NCI-H1694 (cell line): ENCODE data around the gene ERRFI1.
"Not testable (repeated sequence)": the region's sequence is repeated elsewhere in the genome, so short reads cannot be mapped to it uniquely, and the experiment has no call there.

Source experiments
- DNase-seq: peaks from one replicate; lab custom pipeline; 2025; lab: John Stamatoyannopoulos, UW

ERRFI1 gene

DNA sequence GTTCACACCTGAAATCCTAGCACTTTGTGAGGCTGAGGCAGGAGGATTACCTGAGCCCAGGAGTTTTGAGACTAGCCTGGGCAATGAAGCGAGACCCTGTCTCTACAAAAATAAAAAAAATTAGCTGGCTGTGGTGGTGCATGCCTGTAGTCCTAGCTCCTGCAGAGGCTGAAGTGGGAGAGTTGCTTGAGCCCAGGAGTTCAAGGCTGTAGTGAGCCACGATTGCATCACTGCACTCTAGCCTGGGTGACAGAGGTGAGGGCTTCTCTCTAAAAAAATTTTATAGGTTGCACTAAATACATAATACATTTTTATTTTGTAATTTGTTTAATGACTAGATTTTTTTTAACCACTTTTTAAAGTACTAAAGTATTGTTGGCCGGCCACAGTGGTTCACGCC, 58.5 kb downstream of the ERRFI1 start:
- no peak for DNase-seq

- peak; percentile 39 for DNase-seq
Measured at GRCh38 chr1:7967196-7967595, 58.9 kb downstream of the ERRFI1 start.

DNA sequence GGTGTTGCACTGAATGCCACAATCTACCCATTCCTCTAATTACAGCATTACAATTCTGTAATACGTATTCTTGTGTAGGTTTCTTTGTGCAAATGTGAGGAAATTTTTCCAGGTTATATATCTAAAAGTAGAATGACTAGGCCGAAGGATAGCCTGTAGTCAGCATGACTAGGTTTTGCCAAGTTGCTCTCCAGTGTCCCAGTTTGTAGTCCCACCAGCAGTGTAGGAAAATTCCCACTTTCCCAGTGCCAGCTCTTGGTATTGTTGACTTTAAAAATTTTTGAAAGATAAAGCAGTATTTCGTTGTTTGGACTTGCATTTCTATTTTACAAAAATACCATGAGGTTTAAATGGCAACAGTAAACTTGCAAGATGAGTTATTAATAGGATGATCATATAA, 61.6 kb downstream of the ERRFI1 start:
- DNase-seq = no peak

- not testable (repeated sequence) for DNase-seq
Measured at GRCh38 chr1:7963841-7964240, 62.3 kb downstream of the ERRFI1 start.

DNA sequence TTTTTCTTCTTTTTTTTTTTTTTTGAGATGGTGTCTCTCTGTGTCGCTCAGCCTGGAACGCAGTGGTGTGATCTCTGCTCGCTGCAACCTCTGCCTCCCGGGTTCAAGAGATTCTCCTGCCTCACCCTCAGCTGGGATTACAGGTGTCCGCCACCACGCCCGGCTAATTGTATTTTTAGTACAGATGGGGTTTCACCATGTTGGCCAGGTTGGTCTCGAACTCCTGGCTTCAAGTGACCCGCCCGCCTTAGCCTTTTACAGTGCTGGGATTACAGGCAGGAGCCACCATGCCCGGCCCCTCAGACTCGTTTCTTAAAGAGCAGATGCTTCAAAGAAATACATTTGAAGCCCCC, 62.8 kb downstream of the ERRFI1 start:
- not testable (repeated sequence) for DNase-seq

- DNase-seq = no peak
Measured at GRCh38 chr1:7962636-7963377, 63.3 kb downstream of the ERRFI1 start.

GRCh38 chr1:7962014-7962335, 64.1 kb downstream of the ERRFI1 start:
- DNase-seq = no peak
